Measurements from ENCODE around the gene RND1.
"Not testable (repeated sequence)": the region's sequence is repeated elsewhere in the genome, so short reads cannot be mapped to it uniquely, and the experiment has no call there.

The RND1 gene

DNA sequence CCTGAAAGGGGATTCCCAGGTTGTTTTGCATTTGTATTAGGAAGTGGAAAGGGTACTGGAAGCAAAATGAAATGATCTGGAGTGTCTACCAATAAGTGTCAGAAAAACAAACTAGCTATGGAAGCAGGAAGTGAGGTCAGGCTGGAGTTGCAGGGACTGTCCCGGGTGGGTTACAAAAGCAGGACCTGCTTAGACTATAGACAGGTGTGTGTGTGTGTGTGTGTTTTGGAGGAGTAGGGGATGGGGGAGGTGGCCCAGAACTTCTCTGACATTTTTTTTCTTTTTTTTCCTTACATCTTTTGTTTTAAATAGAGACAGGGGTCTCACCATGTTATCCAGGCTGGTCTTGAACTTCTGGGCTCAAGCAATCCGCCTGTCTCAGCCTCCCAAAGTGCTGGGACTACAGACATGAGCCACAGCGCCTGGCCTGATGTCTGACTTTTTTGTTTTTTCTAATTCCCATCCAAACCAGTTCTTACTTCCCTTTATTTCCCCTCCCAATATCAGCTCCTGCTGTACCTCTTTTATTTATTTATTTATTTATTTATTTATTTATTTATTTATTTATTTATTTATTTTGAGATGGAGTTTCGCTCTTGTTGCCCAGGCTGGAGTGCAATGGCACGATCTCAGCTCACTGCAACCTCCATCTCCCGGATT, 512 bp upstream of the RND1 start:
- no peak for DNase-seq

DNA sequence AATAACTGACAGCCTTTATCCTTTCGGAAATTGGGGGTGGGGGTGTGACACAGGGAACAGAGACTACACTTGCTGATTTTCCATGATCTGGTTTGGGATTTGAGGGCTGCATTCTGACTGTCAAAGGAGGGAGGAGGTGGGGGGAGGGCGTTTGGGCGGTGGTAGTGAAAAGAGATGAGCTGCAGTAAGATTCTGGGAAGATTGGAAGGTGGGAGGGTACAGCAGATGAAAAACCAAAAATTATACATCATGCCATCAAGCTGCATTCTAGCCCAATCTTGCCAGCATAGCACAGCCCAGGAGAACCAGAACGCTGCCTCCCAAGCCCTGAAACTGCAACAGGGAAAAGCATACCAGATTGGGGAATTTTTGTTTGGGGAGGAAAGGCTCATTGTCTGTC, 2.4 kb downstream of the RND1 start:
- DNase-seq, result no peak

DNA sequence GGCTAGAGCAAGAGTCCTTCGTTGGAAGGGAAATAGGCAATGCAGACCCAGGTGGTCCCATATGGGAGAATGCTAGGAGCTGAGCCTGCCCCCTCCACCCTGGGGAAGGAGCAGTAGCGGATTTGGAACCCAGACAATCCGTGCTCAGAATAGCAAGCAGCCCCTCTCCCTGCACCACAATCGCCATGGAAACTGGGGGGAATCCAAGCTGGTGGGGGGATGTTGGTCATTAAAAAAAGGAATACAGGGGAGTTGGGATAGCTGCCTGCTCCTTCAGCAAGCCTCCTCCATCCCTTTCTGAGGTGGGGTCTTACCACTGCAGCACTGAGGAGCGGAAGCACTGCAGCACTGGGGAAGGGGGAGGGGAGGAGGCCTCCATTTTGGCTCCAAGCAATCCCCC, 2.9 kb downstream of the RND1 start:
- no peak for DNase-seq

DNA sequence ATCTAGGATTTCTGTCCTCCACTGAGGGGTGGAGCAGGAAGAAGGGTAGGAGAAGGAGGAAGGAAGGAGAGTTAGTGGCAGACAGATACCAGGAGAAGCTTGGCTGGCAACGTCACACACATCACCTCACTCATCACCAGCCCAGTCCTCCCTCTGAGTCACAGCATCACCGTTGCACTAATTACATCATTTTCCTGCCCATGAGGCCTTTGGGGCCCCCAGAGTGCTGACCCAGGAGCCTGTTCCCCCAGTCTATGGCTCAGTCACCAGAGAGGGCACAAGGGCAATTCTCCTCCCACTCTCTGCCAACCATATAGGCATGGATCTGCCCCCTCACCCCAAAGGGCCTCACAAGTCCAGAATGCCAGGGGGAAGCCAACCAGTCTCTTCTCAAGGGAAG, 4.6 kb downstream of the RND1 start:
- no peak for DNase-seq

DNA sequence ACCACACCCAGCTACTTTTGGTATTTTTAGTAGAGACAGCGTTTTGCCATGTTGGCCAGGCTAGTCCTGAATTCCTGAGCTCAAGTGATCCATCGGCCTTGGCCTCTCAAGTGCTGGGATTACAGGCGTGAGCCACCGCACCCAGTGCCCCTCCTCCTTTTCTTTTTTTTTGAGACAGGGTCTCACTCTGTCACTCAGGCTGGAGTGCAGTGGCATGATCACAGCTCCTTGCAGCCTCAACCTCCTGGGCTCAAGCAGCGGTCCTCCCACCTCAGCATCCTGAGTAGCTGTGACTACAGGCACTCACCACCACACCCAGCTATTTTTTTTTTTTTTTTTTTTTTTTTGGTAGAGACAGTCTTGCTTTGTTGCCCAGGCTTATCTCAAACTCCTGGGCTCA, 5.4 kb downstream of the RND1 start:
- not testable (repeated sequence) for DNase-seq

DNA sequence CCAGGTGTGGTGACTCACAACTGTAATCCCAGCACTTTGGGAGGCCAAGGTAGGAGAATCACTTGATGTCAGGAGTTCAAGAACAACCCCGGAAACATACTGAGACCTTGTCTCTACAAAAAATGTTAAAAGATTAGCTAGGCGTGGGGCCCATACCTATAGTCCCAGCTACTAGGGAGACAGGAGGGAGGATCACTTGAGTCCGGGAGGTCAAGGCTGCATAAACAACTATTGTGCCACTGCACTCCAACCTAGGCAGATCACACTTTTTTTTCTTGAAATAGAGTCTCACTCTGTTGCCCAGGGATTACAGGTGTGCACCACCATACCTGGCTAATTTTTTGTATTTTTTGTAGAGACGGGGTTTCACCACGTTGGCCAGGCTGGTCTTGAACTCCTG, 6.1 kb downstream of the RND1 start:
- no peak for DNase-seq

DNA sequence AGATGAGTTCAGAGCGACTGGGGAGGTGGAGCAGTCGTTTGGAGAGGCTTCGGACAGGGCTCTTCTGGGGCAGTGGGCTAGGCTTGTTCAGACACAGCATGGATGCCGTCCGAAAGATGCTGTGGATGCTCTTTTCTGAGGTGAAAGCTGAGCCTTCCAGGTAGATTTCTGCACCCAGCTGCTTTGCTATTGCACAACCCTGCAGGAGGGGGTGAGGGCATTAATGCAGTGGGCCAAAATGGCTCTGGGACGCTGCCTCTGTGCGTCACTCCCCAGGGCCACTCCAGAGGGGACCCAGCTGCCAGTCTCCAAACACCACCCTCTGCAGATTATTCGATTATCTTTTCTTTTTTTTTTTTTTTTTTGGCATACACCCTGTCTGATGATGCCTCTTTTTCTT, 7.6 kb downstream of the RND1 start:
- no peak for DNase-seq

DNA sequence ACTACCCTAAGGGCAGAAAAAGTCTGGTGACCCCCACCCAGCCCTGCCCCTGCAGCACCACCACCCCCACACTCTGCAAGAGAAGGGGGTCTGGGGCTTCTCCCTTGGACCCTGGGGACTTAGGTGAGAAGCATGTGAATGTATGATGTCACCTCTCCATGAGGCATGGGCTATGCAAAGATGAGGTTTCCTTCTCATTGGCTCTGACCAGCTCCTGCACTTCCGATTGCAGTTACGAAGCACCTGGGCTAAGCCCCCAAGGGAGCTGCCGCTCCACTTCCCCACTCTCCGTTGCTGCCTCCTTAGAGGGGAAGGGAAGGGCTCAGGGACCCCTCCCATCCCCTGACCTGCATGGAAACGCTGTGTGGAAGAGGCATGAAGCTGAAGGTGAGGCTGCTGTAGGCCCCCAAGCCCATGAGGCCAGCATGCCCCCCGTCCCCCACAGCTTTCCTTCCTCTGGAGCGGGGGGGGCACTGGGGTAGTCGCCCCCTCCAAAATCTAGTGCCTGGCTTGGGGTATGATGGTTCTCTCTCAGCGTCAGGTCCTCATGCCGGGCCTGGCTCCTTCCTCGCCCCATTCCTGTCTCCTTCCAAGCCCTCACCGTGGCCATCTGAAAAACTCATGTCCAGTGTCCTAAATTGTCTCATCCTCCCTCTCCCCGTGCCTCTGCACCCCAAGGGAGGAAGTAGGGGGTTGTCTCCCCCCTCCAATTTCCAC, 8.2 kb downstream of the RND1 start:
- DNase-seq, result no peak

DNA sequence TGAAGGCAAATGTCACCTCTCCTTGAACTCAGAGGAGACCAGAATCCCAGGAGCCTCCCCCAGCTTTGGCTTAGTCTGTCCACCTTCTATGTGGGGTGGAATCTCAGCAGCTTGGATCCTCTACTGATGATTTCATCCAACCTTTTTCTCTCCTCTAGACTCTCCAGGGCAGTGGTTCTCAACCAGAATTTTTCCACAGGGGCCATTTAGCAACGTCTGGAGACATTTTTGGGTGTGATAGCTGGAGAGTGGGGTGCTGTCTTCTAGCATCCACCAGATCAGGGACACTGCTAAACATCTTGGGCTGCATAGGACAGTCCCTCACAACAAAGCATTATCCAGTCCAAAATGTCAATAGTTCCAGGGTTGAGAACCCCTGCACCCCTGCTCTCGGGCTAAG, 9.3 kb downstream of the RND1 start:
- DNase-seq, result no peak

DNA sequence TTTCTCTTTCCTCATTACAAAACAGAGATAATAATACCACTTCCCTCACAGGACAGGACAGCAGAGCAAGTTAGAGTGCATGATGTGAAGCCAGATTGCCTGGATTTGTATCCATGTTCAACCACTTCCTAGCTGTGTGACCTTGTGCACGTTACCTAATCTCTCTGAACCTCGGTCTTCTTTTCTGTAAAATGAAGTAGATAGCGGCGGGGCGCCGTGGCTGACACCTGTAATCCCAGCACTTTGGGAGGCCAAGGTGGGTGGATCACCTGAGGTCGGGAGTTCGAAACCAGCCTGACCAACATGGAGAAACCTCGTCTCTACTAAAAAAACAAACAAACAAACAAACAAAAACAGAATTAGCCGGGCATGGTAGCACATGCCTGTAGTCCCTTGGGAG, 10.7 kb downstream of the RND1 start:
- not testable (repeated sequence) for DNase-seq

DNA sequence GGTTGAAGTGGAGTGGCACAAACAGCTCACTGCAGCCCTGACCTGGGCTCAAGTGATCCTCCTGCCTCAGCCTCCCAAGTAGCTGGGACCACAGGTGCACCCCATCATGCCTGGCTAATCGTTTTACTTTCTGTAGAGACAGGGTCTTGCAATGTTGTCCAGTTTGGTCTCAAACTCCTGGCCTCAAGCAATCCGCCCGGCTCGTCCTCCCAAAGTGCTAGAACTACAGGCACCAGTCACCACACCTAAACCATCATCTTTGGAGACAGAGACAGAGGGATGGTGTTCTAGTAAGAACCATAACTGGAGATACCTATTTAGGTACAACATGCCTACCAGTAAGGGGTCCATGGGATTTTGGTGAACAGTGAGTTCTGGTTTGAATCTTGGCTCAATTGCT, 11.2 kb downstream of the RND1 start:
- no peak for DNase-seq

DNA sequence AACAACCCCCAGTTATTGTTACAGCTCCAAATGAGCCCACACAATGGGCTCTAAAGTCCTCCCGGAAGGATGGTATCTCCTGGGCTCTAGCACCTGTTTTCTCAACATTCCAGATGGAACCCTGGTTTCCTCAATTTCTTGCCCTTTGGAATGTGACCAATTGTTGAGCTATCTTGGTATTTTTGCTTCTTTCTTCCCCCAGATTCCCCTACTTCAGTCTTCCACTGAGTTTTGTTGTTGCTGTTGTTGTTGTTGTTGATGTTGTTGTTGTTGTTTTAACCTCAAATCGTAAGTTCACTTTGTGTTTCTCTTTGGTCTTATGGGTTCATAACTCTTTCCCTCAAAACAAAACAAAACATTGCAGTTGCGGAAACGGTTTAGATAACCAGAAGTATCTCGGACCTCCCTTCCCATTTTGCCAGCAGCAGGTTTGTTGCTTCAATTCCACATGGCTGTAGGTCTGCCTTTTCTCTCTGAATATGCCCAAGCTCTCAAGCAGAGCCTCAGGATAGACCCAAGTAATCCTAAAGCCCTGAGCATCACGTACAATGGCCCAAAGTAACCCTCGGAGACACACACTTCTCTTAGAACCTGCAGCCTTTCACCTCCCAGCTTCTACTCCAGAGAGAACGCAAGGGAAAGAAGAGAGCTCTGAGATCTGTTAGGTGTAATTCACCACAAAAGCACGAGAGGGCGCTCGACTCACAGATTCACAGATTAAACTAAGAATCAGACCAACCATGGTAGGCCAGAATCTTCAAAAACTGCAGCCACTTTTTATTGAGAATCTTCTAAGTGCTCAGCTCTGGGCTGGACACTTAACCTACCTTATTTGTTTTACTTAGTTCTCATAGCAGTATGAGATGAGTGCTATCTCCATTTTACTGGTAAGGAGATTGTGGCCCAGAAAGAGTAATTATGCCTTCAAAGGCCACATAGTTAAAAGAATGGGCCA, 12.7 kb downstream of the RND1 start:
- peak; percentile 89 for DNase-seq

DNA sequence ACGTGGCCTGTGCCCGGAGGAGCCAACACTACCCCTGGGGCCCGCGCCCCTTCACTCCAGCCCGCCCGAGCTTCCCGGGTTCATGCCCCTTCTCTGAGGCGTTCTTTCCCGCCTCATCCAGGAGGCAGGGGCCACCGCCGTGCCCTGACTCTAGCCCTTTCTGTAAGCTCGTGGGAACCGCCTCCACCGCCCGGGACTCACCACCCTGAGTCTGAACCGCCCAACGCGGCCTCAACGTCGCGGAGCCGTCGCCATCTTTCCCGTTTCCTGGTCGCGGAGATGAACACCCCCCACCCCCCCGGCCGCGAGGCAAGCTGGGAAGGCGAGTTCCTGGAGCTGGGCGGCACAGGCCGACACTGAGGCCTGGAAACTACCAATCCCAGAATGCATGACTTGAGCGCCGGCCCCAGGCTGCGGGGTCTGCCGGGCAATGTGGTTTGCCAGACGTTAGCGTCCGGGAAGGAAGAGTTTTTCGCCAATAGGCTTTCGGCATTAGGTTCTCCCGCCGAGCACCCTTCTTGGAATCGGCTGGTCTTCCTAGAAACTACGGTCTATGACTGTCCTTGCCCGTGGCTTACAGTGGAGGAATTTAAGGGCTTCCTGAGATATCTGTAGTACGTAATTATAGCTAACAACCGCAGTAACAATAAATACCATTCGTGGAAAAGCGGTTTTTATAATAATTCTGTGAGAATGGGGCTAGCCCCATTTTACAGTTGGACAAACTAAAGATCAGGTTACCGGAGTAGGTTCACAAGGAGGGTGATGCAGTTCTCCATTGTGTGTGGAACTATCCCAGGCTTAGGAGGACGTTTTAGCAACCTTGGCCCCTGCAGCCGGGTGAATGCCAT, 13.6 kb downstream of the RND1 start, which contains the start of gene DDX23:
Gene DDX23 (minus strand): TSS at position 281 of the 851 bp plus-strand sequence. CDS start 6,381 bp downstream, outside the sequence.
- DNase-seq, result peak; percentile 97

DNA sequence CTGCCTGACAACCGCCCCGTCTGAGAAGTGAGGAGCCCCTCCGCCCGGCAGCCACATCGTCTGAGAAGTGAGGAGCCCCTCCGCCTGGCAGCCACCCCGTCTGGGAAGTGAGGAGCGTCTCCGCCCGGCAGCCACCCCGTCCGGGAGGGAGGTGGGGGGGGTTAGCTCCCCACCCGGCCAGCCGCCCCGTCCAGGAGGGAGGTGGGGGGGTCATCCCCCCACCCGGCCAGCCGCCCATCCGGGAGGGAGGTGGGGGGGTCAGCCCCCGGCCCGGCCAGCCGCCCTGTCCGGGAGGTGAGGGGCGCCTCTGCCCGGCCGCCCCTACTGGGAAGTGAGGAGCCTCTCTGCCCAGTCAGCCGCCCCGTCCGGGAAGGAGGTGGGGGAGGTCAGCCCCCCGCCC, 23.6 kb downstream of the RND1 start:
- not testable (repeated sequence) for DNase-seq

DNA sequence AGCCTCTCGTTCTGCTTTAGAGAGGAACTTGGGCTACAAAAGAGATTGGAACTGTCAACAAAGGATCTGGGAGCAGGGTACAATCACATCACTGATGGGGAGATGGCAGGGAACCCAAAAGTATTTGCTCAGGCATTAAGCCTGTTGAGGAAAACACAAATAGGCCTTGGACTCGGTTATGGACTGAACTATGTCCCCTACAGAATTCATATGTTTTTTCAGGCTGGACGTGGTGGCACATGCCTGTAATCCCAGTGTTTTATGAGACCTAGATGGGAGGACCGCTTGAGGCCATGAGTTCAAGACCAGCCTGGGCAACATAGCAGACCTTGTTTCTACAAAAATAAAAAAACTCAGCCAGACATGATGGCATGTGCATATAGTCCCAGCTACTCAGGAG, 27.6 kb downstream of the RND1 start:
- DNase-seq, result no peak

DNA sequence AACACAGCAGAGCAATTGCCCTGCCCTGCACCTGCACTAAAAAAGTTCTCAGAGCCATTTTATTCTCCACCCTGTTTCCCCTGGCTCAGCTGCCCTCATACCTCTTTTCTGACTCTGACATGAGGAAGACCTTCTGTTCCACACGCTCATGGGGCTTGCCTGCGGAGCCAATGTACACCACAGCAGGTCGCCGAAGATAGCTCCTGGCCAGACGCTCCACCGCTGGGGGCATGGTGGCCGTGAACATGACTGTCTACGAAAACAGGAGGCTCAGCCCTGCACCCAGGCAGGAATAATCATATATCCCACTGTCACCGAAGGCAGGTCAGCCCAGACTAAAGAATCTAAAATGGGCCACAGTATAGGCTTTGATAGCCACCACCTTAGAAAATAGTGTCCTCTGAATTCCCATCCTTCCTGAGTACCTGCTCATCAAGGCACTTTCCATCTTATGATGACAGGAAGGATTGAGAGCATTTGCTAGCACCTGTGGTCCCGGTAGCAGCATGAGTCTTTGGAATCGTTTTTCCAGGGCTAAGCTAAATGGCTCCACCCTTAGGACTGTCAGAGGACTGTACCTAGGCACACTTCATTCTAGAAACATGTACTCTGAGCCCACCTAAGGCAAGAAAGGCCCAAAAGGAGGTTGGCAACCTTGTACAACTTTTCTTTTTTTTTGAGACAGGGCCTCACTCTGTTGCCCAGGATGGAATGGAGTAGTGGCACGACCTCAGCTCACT, 33.2 kb downstream of the RND1 start:
- no peak for DNase-seq

DNA sequence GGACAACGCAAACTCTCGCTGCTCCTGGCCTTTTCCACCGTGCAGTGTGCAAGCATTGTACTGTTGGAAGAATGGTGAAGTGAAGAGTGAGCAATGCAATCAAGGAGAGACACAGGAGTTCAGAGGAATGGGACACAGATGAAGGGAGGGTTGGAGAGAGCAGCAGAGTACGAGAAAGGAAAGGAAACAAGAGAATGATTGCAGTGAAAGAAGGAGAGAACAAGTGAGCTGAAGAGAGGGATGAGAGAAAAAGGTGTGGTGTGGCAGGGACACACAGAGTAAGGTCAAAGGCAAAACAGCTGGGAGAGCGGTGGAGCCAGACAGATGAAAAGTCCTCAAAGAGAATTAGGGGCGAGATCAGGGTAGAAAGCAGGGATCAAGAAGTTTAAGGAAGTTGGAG, 34.4 kb downstream of the RND1 start:
- no peak for DNase-seq

DNA sequence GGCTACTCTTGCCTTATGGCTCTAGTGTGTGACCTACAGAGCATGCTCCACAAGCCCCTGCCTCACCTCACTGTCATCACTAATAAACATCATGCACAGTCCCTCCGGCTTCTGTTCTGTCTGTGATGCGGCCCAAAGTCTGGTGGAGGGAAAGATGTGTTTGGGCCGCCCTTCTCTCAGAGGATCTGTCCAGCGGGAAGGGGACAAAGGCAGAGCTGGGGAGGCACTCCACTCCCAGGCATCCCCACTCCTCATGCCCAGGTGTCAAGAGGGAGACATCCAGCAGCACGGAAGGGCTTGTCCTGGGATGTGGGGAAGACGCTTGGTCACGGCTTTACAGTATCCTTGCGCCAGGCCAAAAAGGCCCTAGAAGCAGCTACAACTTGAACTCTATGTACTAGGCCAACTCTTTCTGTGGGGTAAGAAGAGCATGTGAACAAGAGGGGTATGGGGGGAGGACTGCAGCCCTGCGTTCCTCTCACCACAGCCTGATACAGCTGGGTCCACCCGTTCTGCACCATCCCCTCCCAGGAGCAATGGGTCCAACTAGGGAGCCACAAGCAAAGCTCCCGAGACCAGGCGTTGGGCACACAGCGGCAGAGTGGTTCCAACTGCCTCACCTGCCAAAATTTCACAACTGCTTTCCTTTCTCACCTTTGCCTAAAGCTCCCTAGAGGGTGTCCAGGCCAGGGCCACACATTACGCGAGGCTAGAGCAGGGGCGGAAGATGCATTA, 36.7 kb downstream of the RND1 start:
- no peak for DNase-seq

DNA sequence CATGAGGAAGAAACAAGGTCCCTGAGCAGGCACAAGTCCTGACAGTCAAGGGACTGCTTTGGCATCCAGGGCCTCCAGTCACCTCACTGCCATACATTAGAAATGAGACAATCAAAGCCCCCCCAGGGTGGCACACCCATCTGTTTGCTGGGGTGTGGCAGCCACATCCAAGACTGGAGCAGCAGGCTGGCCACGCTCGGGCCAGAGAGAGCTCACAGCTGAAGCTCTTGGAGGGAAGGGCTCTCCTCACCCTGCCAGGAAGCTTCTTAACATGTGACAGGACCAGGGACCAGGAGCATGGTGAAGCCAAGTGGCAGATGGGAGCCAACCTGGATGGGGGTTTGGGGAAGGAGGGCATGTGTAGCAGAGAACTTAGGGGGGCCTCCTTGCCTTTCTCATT, 37.4 kb downstream of the RND1 start:
- no peak for DNase-seq

DNA sequence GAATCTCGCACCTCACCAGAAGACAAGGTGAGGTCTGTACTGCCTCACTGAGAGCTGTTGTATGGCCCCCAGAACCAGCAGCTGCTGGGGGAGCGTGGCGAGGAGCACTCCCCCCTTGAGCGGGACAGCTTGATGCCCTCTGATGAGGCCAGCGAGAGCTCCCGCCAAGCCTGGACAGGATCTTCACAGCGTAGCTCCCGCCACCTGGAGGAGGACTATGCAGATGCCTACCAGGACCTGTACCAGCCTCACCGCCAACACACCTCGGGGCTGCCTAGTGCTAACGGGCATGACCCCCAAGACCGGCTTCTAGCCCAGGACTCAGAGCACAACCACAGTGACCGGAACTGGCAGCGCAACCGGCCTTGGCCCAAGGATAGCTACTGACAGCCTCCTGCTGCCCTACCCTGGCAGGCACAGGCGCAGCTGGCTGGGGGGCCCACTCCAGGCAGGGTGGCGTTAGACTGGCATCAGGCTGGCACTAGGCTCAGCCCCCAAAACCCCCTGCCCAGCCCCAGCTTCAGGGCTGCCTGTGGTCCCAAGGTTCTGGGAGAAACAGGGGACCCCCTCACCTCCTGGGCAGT, 38.1 kb downstream of the RND1 start:
- DNase-seq, result no peak

DNA sequence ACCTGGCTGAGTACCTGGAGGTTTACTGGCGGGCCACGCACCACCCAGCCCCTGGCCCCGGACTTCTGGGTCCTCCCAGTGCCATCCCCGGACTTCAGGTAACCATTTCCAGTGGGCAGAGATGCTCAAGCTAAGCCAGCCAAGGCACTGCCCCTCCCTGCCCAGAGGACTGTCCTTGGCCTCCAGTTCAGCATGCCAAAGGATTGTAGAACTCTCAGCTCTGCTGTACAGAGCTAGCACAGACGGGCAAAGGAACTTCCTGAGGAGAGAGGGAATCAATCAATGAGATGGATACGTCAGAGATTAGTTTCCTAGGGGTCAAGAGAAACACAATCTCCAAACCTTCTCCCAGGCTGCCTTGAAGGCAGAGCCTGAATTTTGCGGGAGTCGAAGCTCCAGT, 38.6 kb downstream of the RND1 start:
- no peak for DNase-seq

All from NCI-H2107 (cell line).